GM15510 (cell line): Measurements from ENCODE around the gene RAMACL.
A peak's percentile ranks its signal among the peaks of the same experiment; 100 is the strongest.

ENCODE experiments used
- POLR2A ChIP-seq: IDR thresholded peaks from 3 replicates; pipeline ENCODE4 v1.6.1; 2011; ENCODE audit warnings: borderline replicate concordance; ENCODE audit not compliant: insufficient read length; ENCODE audit errors: extremely low read depth

Gene RAMACL

DNA sequence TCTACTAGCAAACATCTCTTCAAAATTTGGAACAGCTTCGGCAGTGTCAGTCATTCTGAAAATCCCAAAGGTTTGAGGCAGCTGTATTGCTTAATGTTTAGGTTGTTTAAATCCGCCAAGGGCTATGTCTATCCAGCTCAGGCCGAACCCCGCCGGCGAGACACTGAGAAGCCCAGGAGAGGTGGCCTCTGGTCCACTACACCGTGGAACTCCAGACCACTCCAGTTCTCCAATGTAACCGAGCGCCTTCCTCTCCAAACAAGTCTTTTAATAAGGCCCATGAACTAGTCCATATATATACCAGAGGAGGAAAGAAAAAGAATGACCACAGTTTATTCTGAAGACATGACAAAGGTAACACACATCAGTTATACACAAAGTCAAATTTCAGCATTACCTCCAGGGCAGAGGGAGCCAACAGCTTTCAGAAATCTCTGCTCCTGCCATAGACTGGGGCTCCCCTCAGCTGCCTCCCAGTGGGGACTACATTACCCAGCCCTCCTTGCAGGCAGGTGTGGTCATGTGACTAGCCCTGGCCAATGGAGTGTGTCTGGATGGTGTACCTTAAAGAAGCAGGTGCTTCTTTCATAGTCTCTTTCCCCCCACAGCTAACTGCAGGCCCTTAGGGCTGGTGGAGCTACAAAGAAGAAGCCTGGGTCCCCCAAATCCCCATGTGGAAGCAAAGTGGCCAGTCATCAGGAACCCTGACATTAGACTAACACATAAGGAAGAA is at the start of gene RAMACL:
TSS of gene RAMACL (minus strand) at position 255 of the 733 bp plus-strand sequence. CDS start at position 54, 201 bp downstream.
- no peak for TF ChIP-seq POLR2A

DNA sequence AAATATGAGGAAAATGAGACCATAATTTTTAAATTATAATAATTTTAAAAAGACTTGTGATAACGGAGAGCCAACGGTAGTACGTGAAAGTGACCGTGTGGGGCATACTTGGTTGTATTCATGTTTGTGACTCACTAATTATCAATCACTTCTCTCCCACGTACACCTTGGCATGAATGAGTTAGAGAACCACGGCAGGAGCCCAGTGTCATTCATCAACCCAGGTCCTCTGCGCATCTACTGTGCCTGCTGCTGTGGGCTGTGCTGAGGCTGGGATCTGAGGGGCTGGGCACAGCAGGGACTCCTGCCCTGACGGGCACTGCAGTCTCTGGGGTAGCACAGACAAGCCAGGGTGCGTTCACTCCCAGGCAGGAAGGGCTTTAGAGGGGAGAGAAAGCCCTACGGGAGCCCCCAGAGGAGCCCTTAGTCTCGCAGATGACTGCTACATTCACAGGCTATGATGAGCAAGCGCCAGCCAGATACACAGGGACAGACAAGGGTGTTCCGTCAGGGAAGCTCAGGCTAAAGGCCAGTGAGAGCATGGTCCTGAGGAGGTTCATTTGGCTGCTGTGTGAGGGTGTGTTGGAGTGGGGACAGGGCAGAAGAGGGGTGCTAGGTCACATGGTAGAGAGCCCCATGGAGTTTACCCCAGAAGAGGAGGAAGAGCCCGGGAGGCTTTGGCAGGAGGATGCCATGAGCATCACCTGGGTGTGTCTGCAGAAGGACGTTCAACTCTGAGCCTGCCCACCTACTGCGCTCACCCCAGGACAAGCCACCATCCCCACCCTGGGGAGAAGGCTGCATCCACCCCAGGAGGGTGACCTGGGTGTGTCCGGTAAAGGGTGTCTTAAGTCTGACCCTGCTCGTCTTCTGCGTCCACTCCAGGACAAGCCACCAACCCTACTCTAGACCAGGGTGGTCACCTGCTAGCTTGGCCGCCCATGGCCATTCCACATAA is 48.8 kb upstream of the RAMACL start:
- TF ChIP-seq POLR2A = no peak

DNA sequence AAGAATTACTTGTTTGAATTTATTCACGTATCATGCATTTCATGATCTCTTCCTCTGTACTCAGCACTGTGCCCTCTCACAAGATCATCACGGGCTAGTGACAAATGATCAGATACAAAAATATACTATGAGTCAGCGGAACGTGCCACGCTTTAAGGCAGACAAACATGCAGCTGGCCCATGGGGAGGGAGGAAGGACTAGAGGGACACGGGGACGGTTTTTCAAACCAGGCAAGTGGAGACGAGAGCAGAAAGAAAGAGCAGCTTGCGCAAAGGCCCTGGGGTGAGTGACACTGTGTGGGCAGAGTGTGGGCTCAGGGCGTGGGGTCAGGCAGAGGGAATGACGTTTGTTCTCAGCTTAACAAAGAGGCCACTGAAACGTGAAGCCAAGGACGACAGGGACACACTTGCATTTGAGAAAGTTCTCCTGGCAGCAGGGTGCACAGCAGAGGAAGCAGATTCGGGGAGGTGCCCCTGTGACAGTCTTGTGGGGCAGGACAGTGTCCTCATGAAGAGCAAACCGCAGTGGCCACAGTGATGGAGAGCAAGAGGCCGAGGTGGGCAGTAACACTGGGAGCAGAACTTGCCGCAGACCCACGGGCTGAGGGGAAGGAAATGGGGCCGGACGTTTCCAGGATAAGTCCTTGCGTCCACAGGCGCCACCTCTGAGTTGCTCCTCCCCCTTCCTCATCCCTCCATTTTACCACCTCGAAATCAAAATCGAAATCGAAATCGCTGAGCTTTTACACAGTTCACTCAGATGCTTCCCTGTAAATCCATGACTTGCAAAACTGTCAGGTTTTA is 47.5 kb upstream of the RAMACL start:
- TF ChIP-seq POLR2A = no peak

DNA sequence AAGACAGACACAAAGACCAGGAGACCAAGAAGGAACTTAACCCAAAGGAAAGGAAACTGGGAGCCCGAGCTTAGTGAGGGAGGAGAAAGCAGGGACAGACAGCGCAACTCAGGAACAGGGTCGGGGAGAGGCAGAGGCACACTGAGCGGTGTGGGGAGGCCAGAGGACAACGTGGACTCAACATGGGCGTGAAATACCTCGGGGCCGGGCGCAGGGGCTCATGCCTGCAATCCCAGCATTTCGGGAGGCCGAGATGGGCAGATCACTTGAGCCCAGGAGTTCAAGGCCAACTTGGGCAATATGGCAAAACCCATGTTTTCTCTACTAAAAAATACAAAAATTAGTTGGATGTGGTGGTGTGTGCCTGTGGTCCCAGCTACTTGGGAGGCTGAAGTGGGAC is 46.3 kb upstream of the RAMACL start:
- TF ChIP-seq POLR2A = no peak

DNA sequence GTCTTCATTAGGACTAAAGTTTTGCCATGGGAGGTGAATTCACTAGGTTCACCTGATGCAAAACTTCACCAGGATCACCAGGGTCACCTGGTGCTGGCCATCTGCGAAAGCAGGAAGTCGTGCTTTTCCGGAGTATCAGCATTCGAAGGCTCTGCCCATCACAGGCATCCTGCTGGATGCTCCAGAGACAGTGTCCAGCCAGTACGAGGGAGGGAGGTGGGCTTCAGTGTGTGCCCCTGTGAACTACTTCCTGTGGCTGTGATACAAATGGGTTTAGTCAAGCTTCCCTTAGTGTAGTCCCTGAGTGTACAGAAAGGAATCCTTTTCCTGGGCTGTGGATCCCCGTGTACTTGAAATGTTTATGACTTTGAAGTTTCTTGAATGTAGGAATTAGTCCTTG is 44.0 kb upstream of the RAMACL start:
- TF ChIP-seq POLR2A = no peak

DNA sequence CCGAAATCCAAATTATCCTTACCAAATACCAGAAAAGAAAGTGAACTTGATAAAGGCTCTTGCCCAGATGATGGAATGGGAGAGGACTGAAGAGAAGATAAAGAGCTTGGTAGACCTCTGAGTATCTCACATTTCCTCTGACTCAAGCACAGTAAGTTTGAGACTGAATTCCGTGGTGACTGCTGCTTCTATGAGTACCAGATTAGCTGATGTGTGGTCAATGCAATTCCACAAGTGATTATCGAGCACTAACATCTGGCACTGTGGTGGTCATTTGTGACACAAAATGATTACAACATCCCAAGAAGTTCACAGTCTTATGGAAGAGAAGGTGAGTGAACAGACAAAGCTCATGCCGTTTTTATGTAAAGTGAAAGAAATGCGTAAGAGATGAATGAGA is 43.1 kb upstream of the RAMACL start:
- TF ChIP-seq POLR2A = no peak

DNA sequence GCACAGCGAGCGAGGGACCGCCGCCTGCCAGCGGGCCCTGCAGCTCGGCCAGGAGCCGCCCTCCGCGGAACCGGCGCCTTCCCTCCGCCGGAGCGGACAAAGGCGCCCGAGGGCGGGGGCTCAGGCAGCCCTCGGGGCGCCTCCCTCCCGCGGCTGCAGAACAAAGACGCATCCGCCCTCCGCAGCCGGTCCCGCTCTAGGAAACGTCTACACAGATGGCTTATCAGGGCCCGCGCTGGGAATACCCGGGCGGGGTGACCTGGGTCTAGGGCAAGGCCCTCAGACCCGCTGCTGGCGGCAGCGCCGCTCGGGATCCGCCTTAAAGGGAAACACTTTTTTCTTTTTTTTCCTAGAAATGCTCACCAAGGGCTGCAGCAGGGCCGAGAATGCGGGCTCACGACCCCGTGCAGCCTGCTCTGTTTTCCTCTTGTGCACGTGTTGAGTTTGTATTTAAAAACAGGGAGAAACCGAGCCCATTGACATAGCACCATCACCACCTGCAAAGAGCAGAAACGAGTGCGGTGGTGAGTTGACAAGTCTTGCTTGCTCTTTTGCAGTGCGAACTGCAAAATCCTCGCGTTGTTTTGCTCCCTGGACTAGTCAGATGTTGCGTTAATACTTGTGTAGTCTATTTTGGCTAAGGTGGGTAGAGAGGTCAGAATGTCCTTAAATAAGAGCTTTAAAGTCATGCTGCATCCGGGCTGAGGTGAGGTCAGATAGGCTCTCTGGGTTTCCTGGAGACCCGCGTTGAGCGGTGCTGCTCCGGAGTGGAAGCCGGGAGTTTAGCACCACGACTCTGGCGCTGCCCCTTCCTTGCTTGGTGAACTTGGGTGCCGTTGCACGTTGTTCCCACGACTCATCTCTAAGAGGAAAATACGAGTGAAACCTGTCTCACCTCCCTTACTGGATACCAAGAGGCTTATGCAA is 41.7 kb upstream of the RAMACL start:
- TF ChIP-seq POLR2A = no peak

DNA sequence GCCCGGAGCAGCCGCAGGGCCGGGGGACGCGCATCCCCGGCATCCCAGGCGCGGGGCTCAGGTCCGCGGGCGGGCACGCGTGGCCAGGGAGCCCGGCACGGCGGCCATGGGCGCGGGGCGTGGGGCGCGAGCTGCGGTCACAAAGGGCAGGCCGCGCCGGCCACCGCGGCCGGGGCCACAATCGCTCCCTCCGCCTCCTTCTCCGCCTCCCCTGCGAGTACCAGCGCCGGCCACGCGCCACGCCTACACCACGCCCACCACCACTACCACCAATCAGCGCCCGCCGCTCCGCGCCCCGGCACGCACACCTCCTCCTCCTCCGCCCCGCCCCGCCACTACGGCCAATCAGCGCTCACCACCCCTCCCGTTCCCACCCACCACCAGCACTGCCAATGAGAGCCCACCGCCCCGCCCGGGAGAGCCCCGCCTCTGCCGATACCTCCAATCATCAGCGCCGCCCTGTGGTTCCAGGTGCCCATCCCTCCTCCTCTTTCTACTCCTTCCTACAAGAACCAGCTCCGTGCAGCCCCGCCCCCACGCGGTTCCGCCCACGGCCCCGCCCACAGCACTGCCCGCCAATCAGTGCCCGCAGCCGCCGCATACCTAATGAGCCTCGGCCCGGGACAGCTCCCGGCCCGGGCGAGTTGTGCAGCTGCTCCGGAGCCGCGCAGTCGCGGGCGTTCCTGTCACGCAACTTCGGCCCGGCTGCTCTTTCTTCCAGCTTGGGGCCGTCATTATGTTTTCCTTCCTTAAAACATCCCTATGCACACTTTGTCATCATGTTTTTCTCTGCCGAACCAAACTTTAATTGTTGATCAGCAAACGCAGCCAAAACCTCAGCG is 40.8 kb upstream of the RAMACL start, which contains the start of gene RPS6KA2:
TSS of gene RPS6KA2 (minus strand) at position 219 of the 842 bp plus-strand sequence. CDS start 232 bp downstream, outside the sequence.
- TF ChIP-seq POLR2A = peak; percentile 49

DNA sequence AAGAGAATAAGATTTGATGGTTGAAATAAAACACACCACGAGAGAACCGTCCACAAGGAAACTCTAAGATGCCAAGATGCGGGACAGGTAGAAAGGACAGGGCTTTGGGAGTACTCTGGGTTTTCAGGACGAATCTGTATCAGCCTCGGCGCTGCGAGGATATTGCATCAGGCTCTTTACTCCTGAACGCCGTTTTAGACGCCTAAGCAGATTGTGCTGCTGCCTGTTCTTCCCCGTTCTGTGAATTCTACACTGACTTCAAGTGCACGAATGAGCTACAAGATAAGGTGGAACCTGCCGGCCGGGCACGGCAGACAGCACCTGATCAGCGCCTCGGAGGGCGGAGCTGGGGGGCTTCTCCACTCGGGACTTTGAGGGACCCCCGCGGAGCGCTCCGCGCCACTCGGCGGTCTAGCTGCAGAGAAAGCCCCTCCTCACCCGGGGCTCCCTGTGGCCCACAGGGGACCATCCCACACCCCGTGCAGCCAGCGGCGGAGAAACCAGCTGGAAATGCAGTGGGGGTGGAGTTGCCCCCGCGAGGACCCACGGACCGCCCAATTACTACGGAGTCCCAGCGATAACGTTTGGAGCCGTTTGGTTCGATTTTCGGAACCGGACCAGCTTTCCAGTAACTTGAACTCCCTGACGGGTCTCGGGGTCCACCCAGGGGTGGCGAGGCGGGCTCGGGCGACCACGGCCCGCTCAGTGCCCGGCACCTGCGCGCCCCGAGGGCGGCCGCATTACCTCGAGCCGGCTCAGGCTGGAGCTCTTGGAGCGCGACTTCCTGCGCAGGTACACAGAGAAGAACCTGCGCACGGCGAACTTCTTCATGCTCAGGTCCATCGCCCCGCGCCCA is 39.9 kb upstream of the RAMACL start:
- TF ChIP-seq POLR2A = no peak

DNA sequence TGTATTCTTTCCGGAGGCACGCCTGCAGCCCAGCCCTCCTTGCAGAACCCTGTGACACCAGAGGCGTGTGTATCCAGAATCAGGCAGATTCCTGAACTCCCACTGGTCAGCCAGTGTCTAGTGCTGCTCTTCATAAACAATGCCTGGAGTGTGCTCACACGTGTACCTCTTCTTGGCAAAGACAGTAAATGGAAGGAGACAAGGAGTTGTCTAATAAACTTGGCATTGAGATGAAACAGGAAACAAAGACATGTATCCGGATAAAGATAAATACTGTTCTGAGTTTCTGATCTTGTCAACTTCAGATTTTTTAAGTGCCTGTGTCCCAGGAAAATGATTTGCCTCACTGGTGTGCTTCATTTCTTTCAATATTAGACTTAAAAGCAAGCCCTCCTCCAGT is 38.9 kb upstream of the RAMACL start:
- no peak for TF ChIP-seq POLR2A

DNA sequence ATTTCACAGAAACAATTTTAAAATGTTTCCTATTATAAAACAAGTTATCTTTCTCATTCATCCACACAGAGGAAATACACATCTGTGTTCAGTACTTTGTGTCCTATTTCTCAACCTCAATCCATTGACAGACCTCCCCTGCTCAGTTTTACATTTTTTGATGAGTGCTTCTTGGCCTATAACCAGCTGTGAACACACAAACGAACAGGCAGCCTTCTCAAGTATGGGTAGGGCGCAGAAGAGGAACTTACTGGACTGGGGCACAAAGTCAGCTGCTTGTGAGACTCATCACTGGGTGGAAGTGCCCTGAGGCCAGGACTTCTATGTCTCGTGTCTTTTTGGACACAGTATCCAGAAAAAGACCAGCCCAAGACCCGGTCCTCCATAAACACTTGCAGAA is 37.8 kb upstream of the RAMACL start:
- TF ChIP-seq POLR2A = no peak

DNA sequence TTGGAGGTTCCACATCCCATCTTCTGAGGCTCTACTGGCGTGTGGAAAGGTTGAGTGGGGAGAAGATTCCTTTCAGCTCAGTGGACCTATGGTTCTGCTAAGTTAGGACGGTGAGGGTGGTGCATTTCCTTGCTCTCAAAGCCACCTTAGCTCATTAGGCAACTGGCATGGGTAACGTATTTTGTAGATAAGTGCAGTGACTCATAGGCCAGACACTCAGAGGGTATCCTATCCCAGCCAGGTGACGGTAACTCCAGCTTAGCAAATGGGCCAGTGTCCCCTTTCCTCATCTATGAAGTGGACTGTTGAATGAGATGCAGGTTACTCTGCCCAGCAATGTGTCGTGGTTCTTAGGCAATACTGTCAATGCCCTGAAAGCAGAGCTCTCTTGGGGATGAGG is 36.8 kb upstream of the RAMACL start:
- TF ChIP-seq POLR2A = no peak
